Activated CD4-positive, alpha-beta T cell treated with anti-CD3 and anti-CD28 coated beads for 4 hours (primary cell): ENCODE measurements around the gene C1QTNF7.

Source experiments
- DNase-seq, 2 donors: peaks; one replicate each; pipeline ENCODE4 v3.0.0-alpha.2; 2020

C1QTNF7 gene, protein sequence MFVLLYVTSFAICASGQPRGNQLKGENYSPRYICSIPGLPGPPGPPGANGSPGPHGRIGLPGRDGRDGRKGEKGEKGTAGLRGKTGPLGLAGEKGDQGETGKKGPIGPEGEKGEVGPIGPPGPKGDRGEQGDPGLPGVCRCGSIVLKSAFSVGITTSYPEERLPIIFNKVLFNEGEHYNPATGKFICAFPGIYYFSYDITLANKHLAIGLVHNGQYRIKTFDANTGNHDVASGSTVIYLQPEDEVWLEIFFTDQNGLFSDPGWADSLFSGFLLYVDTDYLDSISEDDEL

DNA sequence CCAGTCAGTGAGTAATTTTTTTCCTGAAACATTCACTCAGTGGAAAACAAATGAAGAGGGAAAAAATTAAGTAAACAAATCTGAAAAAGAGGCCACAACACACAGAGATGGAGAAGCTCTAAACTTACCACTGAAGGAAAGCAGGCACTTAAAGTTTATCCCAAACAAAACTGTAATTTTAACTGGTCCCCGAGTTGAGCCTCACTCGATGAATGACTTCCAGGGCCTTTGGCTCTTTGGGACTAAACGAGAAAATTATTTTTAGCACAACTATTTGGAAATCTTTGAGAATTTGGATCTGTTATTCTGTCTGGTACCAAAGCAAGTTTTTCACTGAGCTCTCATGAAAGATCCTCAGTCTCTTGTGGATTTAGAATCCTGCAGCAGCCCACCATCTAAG lies at the start of gene C1QTNF7:
C1QTNF7 (plus strand) TSS at position 333 of the 400 bp plus-strand sequence. CDS start 7,711 bp downstream, outside the sequence.
- DNase-seq = no peak

DNA sequence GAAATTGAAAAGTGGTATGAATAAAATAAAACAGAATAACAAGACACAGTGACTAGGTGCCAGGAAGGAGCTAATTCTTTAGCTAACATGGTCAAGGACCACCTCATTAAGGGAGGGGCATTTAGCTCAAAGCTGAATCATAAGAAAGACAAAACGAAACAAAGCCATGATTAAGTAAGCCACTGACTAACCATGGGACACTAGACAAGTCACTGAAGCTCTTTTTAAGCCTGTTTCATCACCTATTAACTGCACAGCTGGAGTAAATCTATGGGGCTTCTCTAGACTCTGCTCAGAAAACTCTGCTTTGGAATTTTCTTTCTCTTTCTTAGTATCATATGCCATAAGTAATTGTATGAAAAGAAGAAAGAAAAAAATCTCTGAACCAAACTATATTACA lies 49.8 kb upstream of the C1QTNF7 start:
- DNase-seq = no peak

DNA sequence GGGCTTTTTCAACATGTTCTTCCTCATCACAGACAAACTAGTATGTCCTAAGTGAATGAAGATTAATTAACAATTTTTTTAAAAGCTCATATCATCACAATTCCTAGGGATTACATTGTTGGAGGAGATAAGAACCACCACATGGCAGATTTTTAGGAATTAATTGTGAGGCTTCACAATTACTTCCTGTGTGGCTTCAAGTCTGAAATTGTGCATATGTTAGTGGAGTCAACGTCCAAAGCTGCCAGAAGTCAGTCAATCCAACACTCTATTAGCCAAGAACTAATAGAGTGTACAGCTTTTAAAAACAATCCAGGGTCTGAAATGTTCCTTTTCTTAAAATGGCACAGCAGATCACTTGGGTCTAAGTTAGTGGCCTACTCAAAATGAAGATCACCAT lies 49.3 kb upstream of the C1QTNF7 start:
- no peak for DNase-seq

DNA sequence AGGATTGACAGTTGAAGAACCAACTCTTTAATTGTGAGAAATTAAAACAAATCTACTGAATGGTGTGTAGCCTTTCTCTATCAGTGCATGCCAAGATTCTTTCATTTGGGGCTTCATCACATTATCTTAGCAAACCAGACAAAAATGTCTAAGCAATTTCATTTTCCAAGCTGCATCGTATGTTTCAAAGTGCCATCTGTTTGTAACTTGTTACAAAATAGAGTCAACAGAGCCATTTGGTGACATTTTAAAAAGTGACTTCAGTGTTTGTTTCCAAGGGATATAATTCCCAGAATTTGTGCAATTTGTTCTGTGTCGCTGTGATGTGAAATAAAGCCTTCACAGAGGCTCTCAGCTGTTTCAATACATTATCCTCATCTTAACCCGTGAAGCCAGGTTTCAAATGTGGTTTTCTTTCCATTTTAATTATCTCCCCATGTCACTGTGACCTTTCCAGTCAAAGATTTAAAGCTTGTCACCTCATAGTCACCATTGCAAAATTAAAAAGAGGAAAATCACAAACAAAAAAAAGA lies 46.0 kb upstream of the C1QTNF7 start:
- no peak for DNase-seq

DNA sequence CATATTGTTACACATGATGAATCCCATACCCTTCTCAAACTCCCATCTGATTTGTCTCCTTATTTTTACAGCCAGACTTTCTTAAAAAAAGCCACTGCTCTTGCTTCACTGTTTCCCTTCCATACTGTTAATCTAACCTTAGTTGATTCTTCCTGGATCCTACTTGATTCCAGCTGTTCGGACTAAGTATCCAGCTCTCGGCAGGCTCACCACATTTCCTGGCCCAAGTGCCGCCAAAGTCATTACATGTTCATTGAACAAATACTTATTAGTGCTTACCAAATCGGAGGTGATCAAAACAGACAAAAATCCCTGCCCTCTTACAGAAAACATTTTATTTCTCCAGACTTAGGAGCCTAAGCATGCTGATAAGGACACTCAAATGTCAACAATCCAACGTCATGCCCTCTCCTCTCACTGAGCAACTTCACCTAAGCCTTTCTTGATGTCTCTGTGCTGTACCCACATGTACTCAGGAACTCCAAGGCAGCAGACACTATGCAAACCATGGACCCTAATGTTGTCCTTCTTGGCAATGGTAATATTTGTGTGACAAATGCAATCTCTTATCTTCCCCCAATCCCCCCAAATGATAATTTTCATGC lies 45.1 kb upstream of the C1QTNF7 start:
- no peak for DNase-seq

DNA sequence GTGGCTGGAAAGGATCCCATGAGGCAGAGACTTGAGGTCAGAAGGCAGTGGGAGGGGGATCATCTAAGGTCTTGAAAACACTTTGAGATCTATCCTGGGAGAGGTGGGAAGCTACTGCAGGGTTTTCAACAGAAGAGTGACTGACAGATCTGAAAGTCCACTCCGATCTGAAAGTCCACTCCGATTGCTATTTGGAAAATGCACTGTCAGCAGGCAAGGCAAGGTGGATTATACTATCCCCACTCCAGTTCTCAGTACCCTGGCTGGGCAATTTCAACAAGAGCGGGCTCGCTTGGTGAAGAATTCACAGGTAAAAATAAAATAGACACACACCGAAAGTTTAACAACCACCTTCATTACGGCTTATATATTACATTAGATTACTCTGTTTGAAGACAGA lies 42.3 kb upstream of the C1QTNF7 start:
- DNase-seq = no peak

DNA sequence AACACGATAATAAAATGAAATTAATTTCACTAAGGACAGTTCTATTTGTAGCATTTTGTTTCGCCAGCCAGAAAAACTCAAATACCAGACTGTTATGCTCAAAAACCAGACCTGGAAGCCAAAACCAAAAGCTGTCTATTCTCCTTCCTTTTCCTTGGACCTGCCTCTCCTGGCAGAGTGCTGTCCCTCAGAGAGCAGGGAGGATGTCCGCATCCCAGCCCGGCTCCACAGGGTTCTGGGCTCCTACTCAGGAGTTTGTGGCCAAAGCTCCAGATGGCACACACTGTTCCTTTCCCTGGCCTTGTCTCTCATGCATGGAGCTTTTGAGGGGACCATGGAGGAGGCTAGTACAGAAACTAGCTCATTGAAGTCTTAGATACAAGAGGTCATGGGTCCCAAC lies 41.9 kb upstream of the C1QTNF7 start:
- no peak for DNase-seq

DNA sequence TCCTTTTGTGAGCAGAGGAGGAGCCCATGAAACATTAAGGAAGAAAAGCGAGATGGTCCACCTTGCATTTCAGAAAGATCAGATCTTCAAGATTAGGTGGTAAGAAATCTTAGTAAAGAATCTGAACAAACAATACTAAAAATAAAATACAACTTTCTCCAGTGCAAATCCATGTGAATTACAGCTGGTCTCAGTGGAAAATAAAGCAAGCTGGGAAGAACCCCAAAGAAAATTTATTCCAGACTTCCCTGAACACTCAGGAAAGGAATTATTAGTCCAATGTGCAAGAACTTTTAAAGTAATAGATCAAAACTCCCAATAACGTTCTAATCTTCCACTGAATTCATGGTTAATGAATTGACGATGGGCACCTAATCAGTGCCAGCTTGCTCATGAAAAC lies 37.3 kb upstream of the C1QTNF7 start:
- DNase-seq = no peak

DNA sequence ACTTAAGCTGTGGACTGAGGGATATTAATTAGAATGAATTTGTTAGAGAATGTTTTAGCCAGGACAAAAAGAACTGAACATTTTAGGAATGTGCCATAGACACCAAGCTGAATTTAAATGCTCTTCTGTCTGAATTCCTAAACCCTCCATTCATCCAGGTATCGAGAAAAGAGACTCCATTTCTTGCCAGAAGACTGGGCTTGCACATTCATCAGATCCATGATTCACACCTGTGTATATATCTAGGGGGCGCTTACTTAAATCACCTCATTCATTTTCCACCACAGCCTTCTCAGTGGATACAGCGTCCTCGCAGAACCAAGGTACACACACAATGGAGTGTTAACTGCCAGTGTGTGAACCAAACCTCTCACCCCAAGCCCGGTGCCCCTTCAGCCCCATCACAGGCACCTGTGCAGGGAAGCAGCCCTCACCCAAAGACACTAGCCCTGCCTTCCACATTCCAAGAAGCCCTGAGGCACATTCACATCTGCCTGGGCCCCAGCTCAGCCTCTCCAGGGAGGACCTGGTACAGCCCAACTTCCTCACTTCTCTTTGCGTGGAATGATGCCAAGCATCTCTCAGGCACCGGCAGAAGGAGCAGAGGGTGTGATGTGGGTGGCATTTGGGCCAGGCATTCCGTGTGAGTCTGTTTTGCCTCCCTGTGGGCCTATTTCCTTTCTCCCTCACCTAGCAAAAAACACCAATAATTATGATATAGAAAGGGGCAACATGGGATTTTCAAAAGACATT lies 35.6 kb upstream of the C1QTNF7 start:
- no peak for DNase-seq

DNA sequence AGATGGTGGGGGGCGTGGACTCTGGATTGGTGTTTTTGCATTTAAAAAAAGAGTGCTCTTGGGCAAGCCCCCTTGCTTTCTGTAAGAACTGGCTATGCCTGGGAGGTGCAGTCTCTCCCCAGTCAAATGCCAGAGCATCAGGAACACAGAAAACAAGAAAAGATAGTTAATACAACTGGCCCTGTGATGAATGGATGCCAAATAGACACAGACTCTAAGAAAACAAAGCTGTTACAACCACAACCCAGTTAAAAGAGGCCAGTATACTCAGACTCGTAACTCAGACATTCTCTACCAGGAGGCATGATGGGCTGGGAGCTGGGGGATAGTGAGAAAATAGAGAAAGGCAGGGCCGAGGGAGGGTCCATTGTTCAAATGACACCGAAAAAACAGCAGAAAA lies 32.5 kb upstream of the C1QTNF7 start:
- no peak for DNase-seq

DNA sequence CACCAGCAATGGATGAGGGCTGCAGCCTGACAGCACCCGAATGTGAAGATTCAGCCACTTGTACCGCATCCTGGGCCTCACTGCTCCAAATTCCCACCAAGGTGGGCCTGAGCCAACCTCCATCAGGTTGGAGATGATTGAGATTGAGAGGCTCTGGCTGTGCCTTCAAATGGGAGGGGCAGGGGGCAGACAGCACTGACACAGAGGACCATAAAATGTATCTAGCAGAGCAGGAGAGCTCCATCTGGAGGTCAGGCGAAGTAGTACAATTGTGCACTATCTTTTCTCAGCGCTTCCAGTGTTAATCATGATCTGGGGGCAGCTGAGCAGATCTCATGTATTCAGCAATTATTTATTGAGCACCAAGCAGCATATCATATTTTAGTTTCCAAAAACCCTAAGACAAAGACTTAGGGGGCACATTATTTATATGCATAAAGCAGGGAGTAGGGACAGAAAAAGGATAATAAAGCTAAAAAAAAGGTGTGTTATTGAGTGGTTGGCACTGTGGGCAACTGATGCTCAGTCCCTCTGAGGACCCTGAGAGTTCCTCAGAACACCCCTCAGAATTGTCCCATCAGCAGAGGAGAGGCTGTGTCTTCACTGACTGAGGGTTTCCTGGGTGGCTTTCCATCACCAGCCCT lies 31.6 kb upstream of the C1QTNF7 start:
- DNase-seq = peak; percentile 20 to 49

DNA sequence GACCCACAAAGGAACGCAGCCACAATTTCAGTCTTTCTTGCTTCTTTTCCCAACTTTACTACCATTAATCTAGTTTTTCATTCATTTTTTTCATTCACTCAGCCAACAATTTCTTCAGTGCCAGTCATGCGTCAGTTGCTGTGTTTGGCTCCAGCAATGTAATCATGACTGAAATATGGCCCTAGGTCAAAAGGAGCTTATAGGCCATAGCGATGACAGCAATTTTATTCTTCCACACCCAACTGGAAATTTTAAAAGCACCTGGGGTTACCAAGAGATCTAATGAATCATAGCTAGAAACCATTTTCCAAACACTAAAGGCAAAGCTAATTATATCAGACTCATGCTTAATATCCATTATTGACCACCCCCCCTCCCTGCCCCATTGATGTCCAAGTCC lies 29.8 kb upstream of the C1QTNF7 start:
- DNase-seq = no peak

DNA sequence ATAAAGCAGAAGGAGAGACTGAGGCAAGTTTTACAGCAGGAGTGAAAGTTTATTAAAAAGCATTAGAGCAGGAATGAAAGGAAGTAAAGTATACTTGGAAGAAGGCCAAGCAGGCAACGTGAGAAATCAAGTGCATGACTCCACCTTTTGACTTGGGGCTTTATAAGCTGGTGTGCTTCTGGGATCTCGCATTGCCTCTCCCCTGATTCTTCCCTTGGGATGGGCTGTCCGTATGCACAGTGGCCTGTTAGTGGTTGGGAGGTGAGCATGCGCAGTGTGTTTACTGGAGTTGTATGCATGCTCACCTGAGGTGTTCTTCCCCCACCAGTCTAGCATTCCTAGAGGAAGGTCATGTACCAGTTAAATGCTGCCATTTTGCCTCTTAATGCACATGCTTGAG lies 29.1 kb upstream of the C1QTNF7 start:
- no peak for DNase-seq

DNA sequence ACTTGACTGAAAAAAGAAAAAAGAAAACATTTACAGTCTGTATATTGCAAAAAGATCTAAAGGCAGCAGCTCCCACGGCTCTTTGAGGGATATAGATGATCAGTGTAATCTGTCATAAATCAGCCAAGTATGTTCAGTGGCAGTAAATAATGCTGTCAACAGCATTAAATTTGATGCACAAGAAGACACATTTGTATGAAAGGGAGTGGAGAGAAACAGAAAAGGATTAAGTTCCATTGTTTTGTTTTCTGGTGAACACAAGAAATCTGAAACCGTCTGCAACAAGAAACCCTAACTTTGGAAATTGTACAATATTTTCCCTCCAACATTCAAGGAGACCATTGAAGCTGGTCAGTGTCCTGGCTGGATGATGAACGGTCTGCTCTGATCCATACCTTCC lies 27.6 kb upstream of the C1QTNF7 start:
- no peak for DNase-seq

DNA sequence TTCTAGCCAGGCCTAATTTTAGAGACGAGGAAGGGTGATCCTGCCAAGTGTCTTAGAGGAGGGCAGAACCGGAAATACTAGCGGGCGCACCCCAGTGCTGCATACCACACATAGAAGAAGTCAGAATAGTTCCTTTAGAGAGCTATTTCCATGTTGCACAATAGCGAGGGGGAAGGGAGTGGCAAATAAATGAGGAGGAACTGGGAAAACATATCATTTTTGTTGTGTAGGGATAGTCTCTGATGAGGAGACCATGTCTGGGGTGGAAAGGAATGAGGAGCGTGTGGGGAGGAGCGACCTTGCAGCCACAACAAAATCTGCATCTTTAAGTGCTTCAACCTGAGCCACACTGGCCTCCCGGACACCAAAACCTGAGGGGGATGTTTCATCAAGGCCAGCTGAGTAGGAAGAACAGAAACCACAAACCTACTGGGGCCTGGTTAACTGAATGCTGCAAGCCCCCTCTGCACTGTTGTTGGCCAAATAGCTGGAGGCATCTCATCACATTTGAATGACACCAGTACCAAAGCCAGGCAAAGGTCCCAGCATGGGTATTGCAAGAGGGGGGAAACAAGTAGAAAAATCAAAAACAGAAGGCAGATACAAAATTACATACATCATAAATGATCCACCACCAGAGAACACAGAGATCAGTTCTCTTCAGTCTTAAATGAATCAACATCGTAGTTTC lies 26.7 kb upstream of the C1QTNF7 start:
- peak in 1 of 2 donors; percentile 4 for DNase-seq

DNA sequence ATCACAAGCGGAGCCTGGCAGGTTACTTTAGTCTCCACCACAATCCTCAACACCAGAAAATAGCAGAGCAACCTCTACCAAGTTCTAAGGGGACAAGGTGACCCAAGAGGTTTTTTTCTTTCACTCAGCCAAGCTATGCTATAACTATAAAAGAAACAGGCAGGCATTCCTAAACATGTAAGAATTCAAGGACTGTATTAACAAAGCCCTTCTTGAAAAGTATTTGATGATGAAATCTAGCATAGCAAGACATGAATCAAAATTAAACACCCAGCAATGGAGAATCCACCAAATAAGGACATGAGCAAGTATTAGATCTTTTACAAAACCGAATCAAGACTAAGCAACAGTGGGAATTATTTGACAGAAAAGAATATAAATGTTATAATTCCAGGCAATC lies 25.7 kb upstream of the C1QTNF7 start:
- no peak for DNase-seq

DNA sequence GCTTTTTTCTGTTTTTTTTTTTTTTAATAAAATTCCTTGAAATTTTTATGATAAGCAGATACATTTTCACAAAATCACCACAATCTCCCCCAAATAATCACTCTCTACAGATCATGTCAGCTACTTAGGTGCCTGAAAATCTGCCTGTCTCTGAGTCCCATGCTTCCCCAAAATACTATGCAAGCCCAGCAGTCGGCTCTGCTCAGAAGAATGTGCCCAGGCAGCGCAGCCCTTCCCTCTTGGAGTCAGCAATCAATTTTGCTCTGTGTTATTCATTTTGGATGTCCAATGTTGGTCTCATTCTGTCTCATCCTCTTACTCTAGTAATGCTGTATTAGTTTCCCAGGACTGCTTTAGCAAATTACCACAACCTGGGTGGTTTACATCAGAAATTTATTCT lies 24.9 kb upstream of the C1QTNF7 start:
- no peak for DNase-seq

DNA sequence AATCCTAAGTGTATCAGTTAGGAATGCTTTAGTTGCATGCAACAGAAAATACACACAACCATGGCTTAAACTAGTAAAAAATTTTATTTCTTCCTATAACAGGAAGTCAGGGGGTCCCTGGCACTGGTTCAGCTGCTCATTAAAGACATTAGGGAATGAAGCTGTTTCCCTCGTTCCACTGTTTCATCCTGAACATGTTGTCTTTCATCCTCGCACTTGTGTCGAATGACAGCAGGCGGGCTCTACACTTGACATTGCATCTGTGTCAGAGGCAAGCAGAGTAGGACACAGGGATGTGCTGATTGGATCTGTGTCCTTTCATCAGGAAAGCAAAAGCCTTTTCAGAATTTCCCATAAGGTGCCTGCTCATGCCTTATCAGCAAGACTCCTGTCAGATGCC lies 22.8 kb upstream of the C1QTNF7 start:
- DNase-seq = no peak

DNA sequence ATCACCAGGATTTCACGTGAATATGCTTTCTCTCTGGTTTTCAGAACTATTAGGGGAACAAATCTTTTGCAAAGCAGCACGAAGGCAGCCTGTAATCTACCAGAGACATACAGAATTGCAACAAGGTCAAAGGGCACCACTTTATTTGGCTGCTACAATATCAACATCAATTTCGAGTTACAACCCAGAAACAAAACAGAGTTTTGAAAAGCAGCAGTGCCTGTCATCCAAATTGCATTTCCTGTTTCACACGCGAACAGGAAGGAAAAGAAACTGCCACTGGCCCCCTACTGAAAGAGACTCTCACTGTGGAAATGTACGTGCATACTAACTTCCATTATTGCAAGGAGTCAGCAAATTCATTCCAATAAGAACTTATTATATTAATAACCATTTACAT lies 17.1 kb upstream of the C1QTNF7 start:
- peak in 1 of 2 donors; percentile 3 for DNase-seq

DNA sequence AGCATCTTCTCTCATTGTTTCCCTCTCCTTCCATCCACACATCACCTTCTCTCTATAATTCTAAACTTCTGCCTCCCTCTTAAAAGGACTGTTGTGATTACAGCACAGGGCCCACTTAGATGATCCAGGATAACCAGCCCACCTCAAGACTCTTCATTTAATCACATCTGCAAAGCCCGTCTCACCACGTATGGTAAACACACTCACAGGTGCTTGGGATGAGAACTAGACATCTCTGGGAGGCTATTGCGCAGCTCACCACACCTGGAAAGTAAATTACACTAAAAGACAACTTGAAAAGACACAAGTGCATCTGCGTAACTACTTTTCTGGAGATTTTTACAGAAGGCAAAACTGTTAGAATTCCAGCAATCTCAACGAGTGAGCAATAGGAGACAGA lies 15.4 kb upstream of the C1QTNF7 start:
- DNase-seq = no peak

DNA sequence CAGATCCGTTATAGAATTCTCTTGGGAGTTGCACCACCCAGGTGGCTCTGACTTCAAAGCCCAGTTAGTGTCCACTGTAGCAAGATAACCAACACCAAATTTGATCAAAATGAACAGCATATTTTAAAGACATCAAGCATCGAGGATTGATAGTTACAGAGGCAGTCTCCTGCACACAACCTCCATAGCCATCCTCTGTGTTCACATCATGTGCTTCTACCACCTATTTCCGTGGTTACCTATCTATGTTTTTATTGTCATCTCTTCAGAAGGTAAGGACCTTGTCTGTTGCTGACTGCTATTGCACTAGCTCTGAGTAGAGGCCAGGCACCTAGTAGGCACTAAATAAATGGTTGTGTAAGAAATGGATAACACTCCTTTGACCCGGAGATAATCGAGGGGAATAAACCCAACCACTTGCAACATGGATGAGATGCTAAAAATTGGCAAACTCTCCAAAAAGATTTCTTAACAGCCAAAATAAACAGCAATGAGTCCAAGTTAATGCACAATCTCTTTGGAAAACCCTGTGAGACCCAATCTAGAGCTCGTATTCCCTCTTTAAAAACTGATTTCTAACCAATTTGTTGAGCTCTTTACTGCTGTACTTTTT lies 14.7 kb upstream of the C1QTNF7 start:
- DNase-seq = no peak

DNA sequence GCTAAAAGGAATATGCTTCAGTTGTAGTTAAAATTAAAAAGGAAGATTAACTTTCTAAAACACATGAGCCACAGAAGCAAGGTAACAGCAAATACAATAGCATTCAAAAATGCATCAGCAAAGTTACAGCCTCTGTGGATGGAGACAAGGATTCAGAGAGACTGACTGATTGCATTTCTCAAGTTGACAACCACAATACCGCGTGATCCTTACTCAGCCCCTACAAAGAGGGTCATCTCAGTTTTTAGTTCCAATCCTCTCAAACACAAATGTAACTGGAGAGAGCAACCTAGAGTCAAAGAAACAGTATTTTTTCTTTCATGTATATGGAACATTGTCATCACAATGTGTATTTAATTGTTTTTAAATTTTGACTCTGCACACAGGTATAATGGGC lies 14.2 kb upstream of the C1QTNF7 start:
- no peak for DNase-seq
